ENCODE measurements around the gene MPG.

The MPG gene

DNA sequence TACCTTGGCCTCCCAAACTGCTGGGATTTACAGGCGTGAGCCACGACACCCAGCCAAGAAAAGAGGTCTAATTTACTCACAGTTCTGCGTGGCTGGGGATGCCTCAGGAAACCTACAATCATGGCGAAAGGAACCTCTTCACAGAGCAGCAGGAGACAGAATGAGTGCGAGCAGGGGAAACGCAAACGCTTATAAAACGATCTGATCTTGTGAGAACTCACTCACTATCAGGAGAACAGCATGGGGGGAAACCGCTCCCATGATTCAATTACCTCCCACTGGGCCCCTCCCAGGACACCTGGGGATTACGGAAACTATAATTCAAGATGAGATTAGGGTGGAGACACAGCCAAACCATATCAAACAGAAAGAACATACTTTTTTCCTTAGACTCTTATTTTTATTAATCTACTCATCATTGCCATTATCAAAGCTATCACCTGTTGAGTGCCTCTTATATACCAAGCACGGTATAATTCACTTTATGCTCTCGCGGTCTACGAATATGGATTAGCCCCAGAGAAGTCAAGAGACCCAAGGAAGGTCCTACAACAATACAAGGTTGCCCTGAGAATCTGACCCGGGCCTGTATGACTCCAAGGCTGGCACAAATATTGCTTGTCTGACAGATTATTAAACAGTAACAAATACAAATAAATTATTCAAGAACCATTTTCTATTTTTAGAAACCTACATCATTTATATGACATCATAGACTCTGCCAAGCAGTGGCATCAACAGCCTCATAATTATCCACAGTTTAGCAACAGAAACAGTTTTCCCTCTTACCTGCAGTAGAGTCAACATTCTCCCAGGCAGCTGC, 27.0 kb upstream of the MPG start:
- DNase-seq (ENCODE audit: low read depth in 2 of 3, low spot score in 1 of 3), result no peak

DNA sequence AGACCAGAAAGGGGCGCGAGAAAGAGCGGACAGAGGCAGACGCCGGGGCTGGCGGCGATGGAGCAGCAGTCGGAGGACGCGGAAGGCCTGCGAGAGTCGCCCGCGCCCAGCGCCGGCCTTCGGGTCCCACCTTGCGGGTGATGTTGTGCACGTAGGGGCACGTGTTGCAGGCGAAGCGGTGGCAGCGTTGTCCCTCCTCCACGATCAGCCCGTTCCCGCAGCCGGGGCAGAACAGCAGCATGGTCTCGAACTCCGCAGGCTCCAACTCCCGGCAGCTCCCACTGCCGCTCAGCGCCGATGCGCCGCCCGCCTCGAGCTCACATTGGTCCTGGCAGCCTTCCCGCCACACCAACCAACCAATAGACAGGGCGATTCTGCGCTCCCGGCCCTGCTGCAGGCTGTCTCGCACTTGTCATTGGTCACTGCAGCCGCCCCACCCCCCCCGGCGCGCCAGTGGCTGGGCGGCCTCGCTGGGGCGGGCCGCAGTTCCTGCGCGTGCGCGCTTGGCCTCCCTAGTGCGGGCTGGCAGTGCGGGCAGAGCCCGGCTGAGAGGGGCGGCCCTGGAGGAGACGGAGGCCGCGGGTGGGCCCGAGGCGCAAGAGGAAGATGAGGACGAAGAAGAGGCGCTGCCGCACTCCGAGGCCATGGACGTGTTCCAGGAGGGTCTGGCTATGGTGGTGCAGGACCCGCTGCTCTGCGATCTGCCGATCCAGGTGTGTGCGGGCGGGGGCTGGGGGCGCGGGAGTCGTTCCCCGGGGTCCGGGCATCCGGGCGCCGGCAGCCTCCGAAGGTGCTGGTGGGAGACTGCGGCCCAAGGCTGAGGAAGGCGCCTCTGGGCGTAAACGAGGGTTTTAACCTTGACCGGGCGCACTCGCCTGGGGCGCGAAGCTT, 24.4 kb upstream of the MPG start, which contains the start of the genes POLR3K and SNRNP25:
Gene POLR3K (minus strand): TSS at position 263 of the 891 bp plus-strand sequence. CDS start 22 bp downstream, at position 241.
Gene SNRNP25 (plus strand): TSS at position 483 of the 891 bp plus-strand sequence. CDS start 189 bp downstream, at position 672.
- DNase-seq (ENCODE audit: low read depth in 2 of 3, low spot score in 1 of 3), result peak; percentile 87 to 99 (median 98)

DNA sequence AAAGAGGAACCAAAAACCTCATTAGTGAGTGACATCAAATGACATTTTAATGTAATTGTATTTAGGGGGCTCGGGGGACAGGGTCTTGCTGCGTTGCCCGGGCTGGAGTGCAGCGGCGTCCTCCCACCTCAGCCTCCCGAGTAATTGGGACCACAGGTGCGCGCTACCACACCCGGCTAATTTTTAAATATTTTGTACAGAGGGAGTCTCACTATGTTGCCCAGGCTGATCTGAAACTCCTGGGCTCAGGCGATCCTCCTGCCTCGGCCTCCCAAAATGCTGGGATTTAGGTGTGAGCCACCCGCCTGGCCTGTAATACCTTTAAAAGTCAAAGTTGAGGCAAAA, 23.8 kb upstream of the MPG start:
- DNase-seq (ENCODE audit: low read depth in 2 of 3, low spot score in 1 of 3), result no peak

DNA sequence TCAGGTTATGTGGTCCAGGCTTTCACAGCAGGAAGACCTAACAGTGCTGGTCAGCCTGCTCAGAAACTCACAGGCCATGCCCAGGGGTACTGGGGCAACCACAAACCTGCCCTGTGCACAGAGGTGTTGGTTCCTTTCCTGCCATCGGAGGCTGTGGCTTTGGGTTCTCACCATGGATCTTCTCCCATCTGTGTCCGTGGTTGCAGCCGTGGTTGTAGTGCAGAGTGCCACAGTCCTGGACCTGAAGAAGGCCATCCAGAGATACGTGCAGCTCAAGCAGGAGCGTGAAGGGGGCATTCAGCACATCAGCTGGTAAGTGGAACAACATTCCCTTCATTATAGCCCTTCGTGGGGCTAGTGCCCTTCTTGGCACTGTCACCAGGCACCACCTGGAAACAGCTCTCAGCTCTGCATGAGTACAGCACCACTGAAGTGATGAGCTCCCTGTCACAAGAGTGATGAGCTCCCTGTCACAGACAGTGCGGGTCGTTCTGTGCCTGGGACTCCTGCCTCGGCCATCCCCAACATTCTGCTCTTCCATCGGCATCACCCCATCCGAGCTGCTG, 22.4 kb upstream of the MPG start:
- no peak for DNase-seq (ENCODE audit: low read depth in 2 of 3, low spot score in 1 of 3)

DNA sequence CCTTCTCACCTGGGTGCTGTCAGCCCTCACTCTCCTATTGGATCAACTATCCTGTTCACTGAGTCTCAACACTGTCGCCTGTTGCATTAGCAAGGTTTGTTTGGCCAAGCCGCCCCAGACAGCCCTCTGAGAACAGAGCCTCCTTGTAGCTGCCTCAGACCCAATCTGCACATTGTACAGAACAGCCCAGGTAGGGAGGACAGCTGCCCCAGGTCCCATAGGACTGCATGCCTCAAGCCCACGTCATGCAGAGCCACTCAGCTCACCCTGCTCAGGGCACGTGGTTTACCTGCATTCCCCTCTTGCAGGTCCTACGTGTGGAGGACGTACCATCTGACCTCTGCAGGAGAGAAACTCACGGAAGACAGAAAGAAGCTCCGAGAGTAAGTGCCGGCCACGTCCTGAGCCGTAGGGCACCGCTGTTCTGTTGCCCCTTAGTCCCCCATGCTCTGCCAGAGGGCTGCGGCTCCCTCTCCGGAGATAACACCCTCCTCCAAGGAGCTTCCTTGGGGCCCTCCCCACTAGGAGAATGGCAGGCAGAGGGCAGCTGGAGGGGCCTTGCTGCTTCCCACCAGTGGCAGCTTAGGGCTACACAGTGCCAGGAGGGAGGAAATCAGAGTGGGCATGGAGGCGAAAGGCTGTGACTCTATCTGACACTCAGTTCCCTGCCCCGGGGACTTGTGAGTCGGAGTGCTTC, 21.6 kb upstream of the MPG start:
- no peak for DNase-seq (ENCODE audit: low read depth in 2 of 3, low spot score in 1 of 3)

DNA sequence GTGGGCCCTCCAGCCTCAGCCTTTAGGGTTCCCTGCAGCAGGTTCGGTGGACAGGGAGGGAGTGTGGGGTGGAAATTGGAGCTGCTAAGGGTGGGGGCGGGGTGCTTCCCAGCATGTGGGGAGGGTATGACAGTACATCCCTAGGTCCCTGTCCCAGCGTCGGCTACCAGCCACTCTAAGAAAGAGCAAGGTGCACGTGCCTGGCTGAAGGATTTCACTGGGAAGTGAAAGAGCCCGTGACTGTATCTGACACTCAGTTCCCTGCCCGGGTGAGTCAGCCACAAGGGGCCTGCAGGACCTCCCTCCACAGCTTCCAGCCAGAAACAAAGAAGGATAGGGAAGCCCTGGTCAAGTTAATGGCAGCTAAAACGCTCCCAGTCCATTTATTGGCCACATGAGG, 20.3 kb upstream of the MPG start:
- DNase-seq (ENCODE audit: low read depth in 2 of 3, low spot score in 1 of 3), result no peak

DNA sequence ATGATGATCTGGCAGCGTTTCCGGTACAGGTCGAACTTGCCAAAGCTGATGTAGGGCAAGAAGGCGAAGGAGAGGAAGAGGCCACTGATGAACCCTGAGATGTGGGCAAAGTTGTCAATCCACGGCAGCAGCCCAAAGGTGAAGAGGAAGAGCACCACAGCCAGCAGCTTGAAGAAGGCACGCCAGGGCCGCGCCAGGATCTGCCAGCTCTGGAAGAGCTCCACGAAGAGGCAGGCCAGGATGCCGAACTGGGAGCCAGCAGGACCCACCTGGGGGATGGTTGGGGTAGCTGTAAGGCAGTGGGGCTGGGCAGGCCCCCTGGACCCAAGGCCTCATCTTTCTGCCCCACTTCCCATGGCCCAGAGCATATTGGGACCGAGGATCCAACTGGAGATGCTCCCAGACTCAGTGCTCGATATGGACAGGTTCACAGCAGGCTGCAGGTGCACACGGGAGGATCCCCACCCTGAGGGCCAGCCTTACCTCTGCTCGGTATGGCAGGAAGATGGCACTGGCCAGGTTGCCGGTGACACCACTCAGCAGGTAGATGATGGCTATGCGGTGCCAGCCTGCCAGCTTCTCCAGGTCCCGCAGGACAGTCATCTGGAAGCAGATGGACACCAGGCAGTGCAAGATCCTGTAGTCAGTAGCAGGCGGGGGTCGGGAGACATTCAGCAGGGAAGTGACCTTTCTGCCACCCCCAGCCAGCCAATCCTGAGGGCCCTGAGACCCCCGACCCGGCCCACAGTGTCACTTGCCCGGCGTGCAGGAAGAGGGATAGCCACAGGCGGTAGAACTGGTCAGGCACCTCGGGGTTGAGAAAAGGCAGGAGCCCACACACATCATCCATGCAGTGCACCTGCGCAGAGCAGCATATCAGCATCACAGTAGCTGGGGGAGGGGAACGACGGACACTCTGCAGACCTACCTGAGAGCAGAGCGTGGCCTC, 19.3 kb upstream of the MPG start:
- no peak for DNase-seq (ENCODE audit: low read depth in 2 of 3, low spot score in 1 of 3)

DNA sequence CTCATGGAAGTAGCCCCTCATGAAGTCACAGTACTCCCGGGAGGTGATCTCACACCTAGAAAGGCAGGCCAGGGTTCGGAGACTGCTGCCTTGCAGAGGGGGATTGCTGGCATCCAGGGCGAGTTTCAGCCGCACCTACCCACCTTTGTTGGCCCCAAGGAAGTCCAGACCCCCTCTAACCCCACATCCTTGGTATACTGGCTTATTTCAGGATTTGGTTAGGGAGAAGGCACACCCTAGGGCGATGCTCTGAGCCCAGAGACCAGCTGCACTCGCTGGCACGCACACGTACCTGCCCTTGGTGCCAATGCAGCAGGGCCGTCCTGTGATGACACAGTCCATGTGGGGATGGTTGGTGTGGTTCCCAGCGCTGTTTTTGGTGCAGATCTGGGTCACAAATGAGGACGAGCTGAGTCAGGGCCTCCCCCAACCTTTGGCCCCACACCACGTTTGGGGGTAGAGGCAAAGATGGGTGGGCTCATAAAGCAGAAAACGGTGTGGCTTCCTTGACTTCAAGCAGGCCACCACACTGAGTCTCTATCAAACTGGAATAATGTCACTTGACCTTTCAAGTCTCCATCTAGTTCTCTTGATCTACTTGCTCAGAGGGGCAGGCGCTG, 18.5 kb upstream of the MPG start:
- DNase-seq (ENCODE audit: low read depth in 2 of 3, low spot score in 1 of 3), result no peak

DNA sequence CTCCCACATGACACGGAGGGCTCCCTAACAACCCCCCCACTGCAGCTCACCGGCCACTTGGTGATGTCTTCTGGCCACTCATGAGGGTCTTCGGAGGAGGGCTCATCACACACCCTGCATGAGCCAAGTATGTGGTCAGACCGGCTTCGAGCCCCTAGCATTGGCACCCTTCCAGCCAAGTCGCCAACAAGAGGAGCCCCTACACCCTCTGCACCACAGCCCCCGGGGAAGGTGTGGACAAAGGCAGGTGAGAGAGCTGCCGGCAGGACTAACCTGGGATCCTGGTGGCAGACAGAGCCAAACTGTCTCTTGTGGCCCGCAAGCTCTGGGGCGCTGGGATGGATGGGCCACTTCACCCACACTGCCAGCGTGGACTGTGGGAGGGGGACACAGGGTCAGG, 17.9 kb upstream of the MPG start:
- no peak for DNase-seq (ENCODE audit: low read depth in 2 of 3, low spot score in 1 of 3)

DNA sequence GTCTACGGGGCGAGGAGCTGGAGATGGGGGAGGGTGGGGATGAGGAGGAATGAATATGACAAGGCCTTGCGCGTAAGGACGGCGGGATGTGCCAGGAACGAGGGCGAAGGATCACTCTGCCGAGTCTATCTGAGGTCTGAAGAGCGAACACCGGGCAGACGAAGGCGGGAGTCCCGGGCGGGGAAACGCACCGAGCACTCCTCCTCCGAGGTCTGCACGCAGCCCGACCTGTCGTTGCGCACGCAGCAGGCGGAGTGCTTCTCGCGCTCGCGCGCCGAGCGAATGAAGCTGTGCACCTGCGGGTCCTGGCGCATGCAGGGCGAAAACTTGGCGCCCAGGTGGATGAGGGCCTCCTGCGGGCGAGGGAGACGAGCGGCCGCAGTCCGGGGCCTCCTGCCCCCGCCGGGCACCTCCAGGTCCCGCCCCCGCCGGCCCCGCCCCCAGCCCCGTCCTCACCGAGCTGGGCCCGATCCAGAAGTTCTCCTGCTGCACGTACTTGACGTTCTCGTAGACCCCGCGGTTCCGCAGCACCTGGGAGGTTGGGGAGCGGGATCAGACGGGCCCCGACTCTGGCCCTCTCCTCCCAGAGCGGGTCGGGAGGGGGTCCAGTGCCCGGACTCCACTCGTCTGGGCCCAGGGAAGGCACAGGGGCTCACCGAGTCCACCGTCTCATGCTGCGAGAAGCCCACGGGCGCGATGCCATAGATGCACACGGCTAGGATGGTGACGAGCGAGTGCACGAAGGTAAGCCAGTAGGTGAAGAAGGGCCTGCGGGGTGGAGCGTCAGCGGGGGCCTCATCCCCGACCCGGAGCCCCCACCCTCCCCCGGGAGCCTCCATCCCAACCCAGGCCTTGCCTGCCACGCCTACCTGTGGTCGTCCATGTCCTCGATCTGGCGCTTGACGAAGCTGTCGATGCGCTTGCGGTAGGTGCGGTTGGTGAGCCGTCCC, 16.8 kb upstream of the MPG start:
- DNase-seq (ENCODE audit: low read depth in 2 of 3, low spot score in 1 of 3), result no peak

DNA sequence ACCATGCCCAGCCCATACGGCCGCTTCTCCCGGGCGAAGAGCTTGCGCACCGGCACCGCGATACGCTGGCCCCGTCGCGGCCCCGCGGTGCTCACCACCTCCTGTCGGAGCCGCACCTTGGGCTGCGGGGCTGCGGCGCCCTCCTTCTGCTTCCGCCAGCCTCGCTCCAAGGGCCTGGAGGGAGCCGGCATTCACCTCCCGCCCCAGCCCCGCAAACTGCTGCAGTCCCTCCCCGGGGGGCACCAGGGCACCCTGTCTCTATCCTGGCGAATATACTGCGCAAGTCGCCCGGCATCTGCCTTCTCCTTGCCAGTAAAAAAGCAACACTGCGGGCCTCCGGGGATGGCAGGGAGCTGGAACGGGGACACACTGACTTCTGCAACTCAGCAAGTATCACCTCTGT, 16.1 kb upstream of the MPG start:
- DNase-seq (ENCODE audit: low read depth in 2 of 3, low spot score in 1 of 3), result no peak

DNA sequence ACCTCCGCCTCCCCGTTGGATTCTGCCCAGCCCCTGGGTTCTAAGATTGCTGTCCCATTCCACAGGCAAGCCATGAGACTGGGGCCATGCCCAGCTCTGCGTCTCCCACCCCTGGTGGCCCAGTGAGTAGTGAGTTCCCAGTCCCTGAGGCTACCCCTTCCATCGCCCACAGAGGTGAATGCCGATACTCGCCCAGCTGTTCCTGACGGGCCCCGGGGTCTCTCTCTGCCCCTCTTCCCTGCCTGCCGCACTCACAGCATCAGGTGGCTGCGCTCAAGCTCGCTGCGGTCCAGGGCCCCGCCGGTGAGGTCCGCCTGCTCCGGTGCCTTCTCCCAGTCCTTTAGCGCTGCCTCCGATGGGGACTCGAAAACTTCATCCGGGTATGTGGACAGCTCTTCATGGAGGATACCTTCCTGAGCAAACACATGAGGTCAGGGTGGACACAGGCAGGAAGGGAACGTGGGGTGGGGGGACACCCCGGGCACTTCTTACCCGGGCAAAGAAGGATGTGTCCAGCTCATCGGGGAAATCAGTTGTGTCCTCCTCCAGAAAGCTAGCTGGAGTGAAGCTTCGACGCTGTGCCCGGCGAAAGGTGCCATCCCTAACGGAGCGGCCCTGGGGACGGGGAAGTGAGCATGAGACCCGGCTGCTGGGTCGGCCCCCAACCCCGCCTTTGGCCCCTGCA, 15.6 kb upstream of the MPG start:
- no peak for DNase-seq (ENCODE audit: low read depth in 2 of 3, low spot score in 1 of 3)

DNA sequence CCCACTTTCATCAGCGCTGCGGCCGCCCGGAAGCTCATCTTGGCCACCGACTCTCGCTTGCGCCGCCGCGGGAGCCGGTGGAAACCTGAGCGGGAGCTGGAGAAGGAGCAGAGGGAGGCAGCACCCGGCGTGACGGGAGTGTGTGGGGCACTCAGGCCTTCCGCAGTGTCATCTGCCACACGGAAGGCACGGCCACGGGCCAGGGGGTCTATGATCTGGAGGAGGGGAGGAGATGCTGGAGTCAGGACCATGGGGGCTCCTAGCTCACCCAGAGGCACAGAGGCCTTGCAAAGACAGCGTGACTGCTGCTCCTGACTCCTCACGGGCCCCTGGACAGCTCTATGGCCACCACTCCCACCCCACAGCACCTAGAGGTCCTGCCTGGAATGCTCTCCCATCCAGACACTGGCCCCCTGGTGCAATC, 15.0 kb upstream of the MPG start:
- no peak for DNase-seq (ENCODE audit: low read depth in 2 of 3, low spot score in 1 of 3)

DNA sequence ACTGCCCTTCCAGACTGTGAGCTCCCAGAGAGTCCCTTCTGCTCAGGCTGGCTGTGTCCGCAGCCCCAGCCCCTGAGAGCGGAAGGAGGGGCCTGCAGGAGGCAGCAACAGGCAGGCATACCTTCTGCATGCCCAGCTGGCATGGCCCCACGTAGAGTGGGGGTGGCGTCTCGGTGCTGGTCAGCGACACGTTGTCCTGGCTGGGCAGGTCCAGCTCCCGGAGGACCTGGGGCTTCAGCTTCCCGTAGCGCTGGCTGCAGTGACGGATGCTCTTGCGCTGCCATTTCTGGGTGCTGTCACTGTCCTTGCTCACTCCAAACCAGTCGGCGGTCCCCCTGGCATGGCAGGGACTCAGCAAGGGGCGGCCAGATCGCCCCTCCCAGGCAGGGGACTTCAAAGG, 14.6 kb upstream of the MPG start:
- no peak for DNase-seq (ENCODE audit: low read depth in 2 of 3, low spot score in 1 of 3)

DNA sequence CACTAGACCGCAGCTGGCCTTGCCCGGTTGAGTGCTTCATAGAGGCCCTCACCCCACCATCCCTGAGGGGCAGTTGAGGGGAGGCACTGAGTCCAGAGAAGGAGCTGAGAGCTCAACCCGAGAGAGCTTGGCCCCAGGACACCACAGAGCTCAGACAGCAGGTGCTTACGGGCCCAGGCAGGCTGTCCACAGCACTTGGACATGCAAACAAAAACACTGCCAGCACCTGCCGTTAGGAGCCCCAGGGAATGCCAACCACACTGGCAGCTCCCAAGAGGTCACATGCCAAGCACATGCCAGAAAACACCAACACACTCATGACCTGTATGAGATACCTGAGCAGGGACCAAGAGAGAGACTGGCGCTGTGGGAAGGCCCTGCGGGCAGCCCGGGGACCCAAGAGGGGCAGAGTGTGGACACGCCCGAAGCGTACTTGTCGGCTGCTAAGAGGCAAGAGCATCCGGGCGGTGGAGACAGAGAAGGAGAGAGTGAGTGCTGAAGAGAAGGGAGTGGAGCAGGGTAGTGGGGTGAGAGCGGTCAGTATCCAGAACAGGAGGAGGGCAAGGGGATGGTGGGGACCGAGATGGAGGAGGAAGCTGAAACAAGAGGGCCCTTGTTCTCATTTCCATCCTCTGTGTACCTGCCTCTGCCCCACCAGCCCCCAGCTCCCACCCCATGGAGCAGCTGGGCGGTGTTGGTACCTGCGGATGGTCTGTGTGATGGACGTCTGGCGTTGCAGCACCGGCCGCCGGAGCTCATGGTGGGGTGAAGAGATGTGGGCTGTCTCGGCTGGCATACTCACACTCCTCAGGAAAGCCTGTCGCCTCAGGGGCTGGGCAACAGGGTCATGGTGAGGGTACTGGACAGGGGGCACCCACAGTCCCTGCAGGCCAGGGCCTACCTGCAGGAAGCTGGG, 13.8 kb upstream of the MPG start:
- no peak for DNase-seq (ENCODE audit: low read depth in 2 of 3, low spot score in 1 of 3)

DNA sequence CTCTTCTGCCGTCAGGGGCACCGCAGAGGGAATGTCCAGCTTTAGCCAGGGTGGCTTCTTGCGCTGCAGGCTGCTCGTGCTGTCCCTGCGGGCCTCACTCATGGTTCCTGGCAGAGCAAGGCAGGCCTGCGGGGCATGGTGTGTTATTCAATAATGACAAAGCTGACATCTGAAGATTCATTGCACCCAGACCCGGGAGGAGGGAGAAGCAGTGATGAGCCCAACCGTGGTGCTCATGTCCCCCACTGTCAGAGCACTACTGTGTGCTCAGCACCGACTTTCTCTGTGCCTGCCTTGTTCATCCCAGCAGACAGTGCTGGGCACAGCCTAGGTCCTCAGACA, 13.1 kb upstream of the MPG start:
- DNase-seq (ENCODE audit: low read depth in 2 of 3, low spot score in 1 of 3), result no peak

DNA sequence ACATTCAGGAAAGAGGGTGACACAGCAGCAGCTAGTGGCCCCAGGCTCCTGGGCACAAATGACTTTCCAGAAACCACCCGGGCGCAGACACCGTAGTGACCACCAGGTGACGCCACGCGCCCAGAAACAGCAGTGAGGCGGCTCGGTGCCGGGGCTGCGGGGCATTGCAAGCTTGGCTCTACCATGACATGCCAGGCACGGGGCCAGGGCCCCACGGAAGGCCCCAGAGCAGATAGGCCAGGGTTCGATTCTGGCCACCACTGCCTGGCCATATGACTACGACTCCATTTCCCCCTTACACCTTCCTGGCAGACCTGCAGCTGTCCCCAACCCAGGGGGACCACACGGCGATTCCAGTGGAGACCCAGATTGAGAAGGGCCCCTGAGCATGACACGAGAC, 12.3 kb upstream of the MPG start:
- peak; percentile 77 to 93 (median 77) for DNase-seq (ENCODE audit: low read depth in 2 of 3, low spot score in 1 of 3)
